H9 (cell line): ENCODE measurements around the gene LIX1. TPM values are rescaled to one million over a fixed set of nuclear protein-coding genes. Genes with fewer than 3 reads are reported as not detected.

Source experiments
- DNase-seq: peaks from one replicate; pipeline ENCODE4 v3.0.0-alpha.2; 2017
- H2AFZ ChIP-seq: one replicate; pipeline ENCODE4 v1.6.1; 2013; ENCODE audit warnings: mild to moderate bottlenecking, low read length, control low read depth, moderate library complexity
- H2AK5ac ChIP-seq: 2 replicates; pipeline ENCODE4 v1.6.1; 2013; ENCODE audit warnings: low read length, control low read depth, mixed read lengths; ENCODE audit not compliant: insufficient read length
- H2BK120ac ChIP-seq: one replicate; pipeline ENCODE4 v1.6.1; 2013; ENCODE audit warnings: low read depth, mild to moderate bottlenecking, low read length, control low read depth, inconsistent platforms; ENCODE audit not compliant: poor library complexity, severe bottlenecking
- H2BK12ac ChIP-seq: 2 replicates; pipeline ENCODE4 v1.6.1; 2013; ENCODE audit warnings: low read length, control low read depth, mixed read lengths, low read depth; ENCODE audit not compliant: insufficient read length
- H2BK15ac ChIP-seq: 2 replicates; pipeline ENCODE4 v1.6.1; 2013; ENCODE audit warnings: low read depth, low read length, control low read depth
- H2BK20ac ChIP-seq: one replicate; pipeline ENCODE4 v1.6.1; 2013; ENCODE audit warnings: low read depth, mild to moderate bottlenecking, low read length, control low read depth, inconsistent platforms; ENCODE audit not compliant: poor library complexity, severe bottlenecking
- H2BK5ac ChIP-seq: 2 replicates; pipeline ENCODE4 v1.6.1; 2013; ENCODE audit warnings: low read length, control low read depth, mixed read lengths; ENCODE audit not compliant: insufficient read length
- H3K14ac ChIP-seq: 2 replicates; pipeline ENCODE4 v1.6.1; 2013; ENCODE audit warnings: low read length, control low read depth; ENCODE audit not compliant: insufficient read depth
- H3K18ac ChIP-seq: 2 replicates; pipeline ENCODE4 v1.6.1; 2013; ENCODE audit warnings: low read depth, mild to moderate bottlenecking, mixed read lengths, low read length, control low read depth; ENCODE audit not compliant: insufficient read length
- H3K23ac ChIP-seq: 2 replicates; pipeline ENCODE4 v1.6.1; 2013; ENCODE audit warnings: low read length, control low read depth, mixed read lengths, low read depth; ENCODE audit not compliant: insufficient read length
- H3K23me2 ChIP-seq: 2 replicates; pipeline ENCODE4 v1.6.1; 2013; ENCODE audit warnings: low read depth, mild to moderate bottlenecking, mixed read lengths, low read length, control low read depth; ENCODE audit not compliant: insufficient read length, poor library complexity, severe bottlenecking
- H3K27ac ChIP-seq: 2 replicates; pipeline ENCODE4 v1.5.1; 2013; ENCODE audit warnings: low read length, control low read depth, mixed read lengths, low read depth; ENCODE audit not compliant: insufficient read length
- H3K27me3 ChIP-seq: 2 replicates; pipeline ENCODE4 v1.6.1; 2013; ENCODE audit warnings: low read length, control low read depth, inconsistent platforms; ENCODE audit not compliant: insufficient read depth
- H3K4ac ChIP-seq: 2 replicates; pipeline ENCODE4 v1.6.1; 2013; ENCODE audit warnings: low read depth, mild to moderate bottlenecking, control low read depth, inconsistent platforms, low read length, moderate library complexity
- H3K4me1 ChIP-seq: 2 replicates; pipeline ENCODE4 v1.6.1; 2013; ENCODE audit warnings: low read length, control low read depth, inconsistent platforms; ENCODE audit not compliant: insufficient read depth
- H3K4me2 ChIP-seq: 2 replicates; pipeline ENCODE4 v1.6.1; 2013; ENCODE audit warnings: low read length, control low read depth, mixed read lengths; ENCODE audit not compliant: insufficient read length, insufficient read depth
- H3K56ac ChIP-seq: 2 replicates; pipeline ENCODE4 v1.6.1; 2013; ENCODE audit warnings: low read depth, mild to moderate bottlenecking, mixed read lengths, low read length, control low read depth; ENCODE audit not compliant: insufficient read length
- H3K79me1 ChIP-seq: 2 replicates; pipeline ENCODE4 v1.6.1; 2013; ENCODE audit warnings: low read depth, mild to moderate bottlenecking, moderate library complexity, low read length, control low read depth, inconsistent platforms; ENCODE audit not compliant: insufficient read depth, poor library complexity, severe bottlenecking
- H3K79me2 ChIP-seq: 2 replicates; pipeline ENCODE4 v1.6.1; 2013; ENCODE audit warnings: low read length, control low read depth, inconsistent platforms; ENCODE audit not compliant: insufficient read depth
- H3K9ac ChIP-seq: 2 replicates; pipeline ENCODE4 v1.6.1; 2013; ENCODE audit warnings: low read length, control low read depth, mixed read lengths; ENCODE audit not compliant: insufficient read length; ENCODE audit errors: extremely low read depth
- H3K9me3 ChIP-seq: one replicate; pipeline ENCODE4 v1.6.1; 2013; ENCODE audit warnings: low read depth, low read length, inconsistent platforms; ENCODE audit not compliant: control insufficient read depth
- H3T11ph ChIP-seq: one replicate; pipeline ENCODE4 v1.6.1; 2013; ENCODE audit warnings: mild to moderate bottlenecking, low read length, control low read depth, inconsistent platforms
- H4K20me1 ChIP-seq: one replicate; pipeline ENCODE4 v1.6.1; 2013; ENCODE audit not compliant: control insufficient read depth, insufficient read length, insufficient read depth
- H4K5ac ChIP-seq: 2 replicates; pipeline ENCODE4 v1.6.1; 2013; ENCODE audit warnings: low read depth, mild to moderate bottlenecking, mixed read lengths, low read length, control low read depth; ENCODE audit not compliant: insufficient read length
- H4K8ac ChIP-seq: replicated peaks from 2 replicates; pipeline ENCODE4 v1.6.1; 2013; ENCODE audit warnings: low read length, control low read depth, mixed read lengths, low read depth; ENCODE audit not compliant: insufficient read length
- H4K91ac ChIP-seq: 2 replicates; pipeline ENCODE4 v1.6.1; 2013; ENCODE audit warnings: low read depth, mild to moderate bottlenecking, moderate library complexity, mixed read lengths, low read length, control low read depth; ENCODE audit not compliant: insufficient read length
- H3K27ac Mint-ChIP-seq, 3 experiments: 2 replicates in 2 of 3; 3 replicates in 1 of 3; pipeline ENCODE4 v1.8.0; 2020 to 2021; ENCODE audit warnings: mixed read lengths in 3 of 3, mild to moderate bottlenecking in 1 of 3, moderate library complexity in 1 of 3
- H3K27me3 Mint-ChIP-seq: 2 replicates; pipeline ENCODE4 v1.8.0; 2021; ENCODE audit warnings: low read depth, mild to moderate bottlenecking, moderate library complexity, mixed read lengths
- H3K36me3 Mint-ChIP-seq, 3 experiments: 2 replicates in 2 of 3; 3 replicates in 1 of 3; pipeline ENCODE4 v1.8.0; 2020 to 2021; ENCODE audit warnings: low read depth in 3 of 3, mixed read lengths in 3 of 3; ENCODE audit not compliant: insufficient read depth in 1 of 3
- H3K4me1 Mint-ChIP-seq, 2 experiments: 2 replicates each; pipeline ENCODE4 v1.8.0; 2020; ENCODE audit warnings: mixed read lengths in 2 of 2
- H3K4me3 Mint-ChIP-seq, 2 experiments: 2 replicates in 1 of 2; 3 replicates in 1 of 2; pipeline ENCODE4 v1.8.0; 2020 to 2021; ENCODE audit warnings: mild to moderate bottlenecking in 2 of 2, mixed read lengths in 2 of 2, moderate library complexity in 1 of 2
- H3K9me3 Mint-ChIP-seq, 2 experiments: 2 replicates in 1 of 2; 3 replicates in 1 of 2; pipeline ENCODE4 v1.8.0; 2020; ENCODE audit warnings: mild to moderate bottlenecking in 2 of 2, mixed read lengths in 2 of 2, moderate library complexity in 1 of 2
- WGBS: extraction: QIAGEN DNeasy Blood & Tissue Kit; methylation state at CpG from one replicate; pipeline ENCODE4 v1.1.7; 2013; ENCODE audit warnings: missing lambda C conversion rate, low lambda C conversion rate, mixed read lengths; ENCODE audit not compliant: insufficient read length; ENCODE audit errors: extremely low coverage; 5-methylcytosine and 5-hydroxymethylcytosine counted together
- total RNA-seq: library from RNA; stranded (reverse); gene quantifications from 2 replicates; pipeline ENCODE4 v1.2.1, GENCODE V29; 2021
- TF ChIP-seq, protein P1 (sequence below): fragments of 200-600 bp; sonication (generic); conservative IDR thresholded peaks from 3 replicates; pipeline ENCODE4 v1.8.0; 2021; ENCODE audit warnings: antibody characterized with exemption, mild to moderate bottlenecking

LIX1 gene
- total RNA-seq, 1 experiment from 2014 or later = 0.13 TPM

DNA sequence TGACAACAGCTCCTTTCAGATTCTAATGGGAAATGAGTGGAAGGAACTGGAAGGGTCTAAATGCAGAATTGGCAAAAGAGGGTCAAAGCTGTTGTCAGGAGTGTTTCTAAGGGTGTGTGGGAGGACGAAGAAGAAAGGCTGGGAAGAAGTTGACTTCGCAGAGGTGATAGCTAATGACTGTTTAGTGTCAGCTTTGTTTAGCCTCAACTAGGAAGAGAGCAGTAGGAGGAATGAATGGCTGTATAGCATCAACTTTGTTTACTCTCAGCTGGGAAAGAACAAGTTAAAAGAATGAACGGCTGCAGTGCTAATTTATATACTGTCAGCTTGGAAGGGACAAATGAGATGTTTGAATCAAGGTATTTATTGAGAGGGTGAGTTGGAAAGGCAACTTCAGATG is 5.9 kb upstream of the LIX1 start:
- H3K4me3 Mint-ChIP-seq = no peak overlapping the region
- Histone ChIP-seq H4K5ac (no peak overlapping the region), H2BK12ac (no peak overlapping the region), H2AFZ (no peak overlapping the region), H3K14ac (no peak overlapping the region), H3K4me2 (no peak overlapping the region), H2BK5ac (no peak overlapping the region), H2BK15ac (no peak overlapping the region), H3K9me3 (no peaks in the 10 kb centered on the region), H4K8ac (no peak overlapping the region), H3K4me1 (no peaks in the 10 kb centered on the region), H2AK5ac (no peak overlapping the region), H4K20me1 (no peaks in the 10 kb centered on the region), H2BK120ac (no peak overlapping the region), H3K79me1 (no peaks in the 10 kb centered on the region), H2BK20ac (no peak overlapping the region), H3K79me2 (no peaks in the 10 kb centered on the region), H3K18ac (no peak overlapping the region), H3K4ac (no peak overlapping the region), H3K9ac (no peak overlapping the region), H3K56ac (no peak overlapping the region), H3K23me2 (no peaks in the 10 kb centered on the region), H3K27ac (no peak overlapping the region), H4K91ac (no peak overlapping the region), H3K27me3 (no peaks in the 10 kb centered on the region), H3K23ac (no peak overlapping the region), H3T11ph (no peak overlapping the region)
- no CpG with 5 or more reads among the region's 3 CpGs for WGBS
- no peak overlapping the region for H3K27ac Mint-ChIP-seq
- H3K9me3 Mint-ChIP-seq = no peaks in the 10 kb centered on the region; a peak in 1 of 5 replicates
- no peak for DNase-seq
- TF ChIP-seq, protein P1, sequence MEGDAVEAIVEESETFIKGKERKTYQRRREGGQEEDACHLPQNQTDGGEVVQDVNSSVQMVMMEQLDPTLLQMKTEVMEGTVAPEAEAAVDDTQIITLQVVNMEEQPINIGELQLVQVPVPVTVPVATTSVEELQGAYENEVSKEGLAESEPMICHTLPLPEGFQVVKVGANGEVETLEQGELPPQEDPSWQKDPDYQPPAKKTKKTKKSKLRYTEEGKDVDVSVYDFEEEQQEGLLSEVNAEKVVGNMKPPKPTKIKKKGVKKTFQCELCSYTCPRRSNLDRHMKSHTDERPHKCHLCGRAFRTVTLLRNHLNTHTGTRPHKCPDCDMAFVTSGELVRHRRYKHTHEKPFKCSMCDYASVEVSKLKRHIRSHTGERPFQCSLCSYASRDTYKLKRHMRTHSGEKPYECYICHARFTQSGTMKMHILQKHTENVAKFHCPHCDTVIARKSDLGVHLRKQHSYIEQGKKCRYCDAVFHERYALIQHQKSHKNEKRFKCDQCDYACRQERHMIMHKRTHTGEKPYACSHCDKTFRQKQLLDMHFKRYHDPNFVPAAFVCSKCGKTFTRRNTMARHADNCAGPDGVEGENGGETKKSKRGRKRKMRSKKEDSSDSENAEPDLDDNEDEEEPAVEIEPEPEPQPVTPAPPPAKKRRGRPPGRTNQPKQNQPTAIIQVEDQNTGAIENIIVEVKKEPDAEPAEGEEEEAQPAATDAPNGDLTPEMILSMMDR = no peak
- no peaks in the 10 kb centered on the region for H3K27me3 Mint-ChIP-seq
- H3K4me1 Mint-ChIP-seq = peaks cover 0 to 4% of the 10 kb centered on the region in 2 experiments; a peak in 2 of 4 replicates
- no peaks in the 10 kb centered on the region for H3K36me3 Mint-ChIP-seq
